ENCODE data around the gene ART5.

- TF ChIP-seq EZH2 (IDR thresholded peaks at IDR 0.05; ENCODE audit: low read length, missing control alignments) (no peak), CTCF (conservative IDR thresholded peaks at IDR 0.05 in 1 of 2, IDR thresholded peaks at IDR 0.05 in 1 of 2; ENCODE audit: low read depth in 1 of 2, low read length in 2 of 2) (no peak)
Measured at GRCh38 chr11:3631331-3631730, 10.5 kb downstream of the ART5 start.

Measured in fibroblast of lung (primary cell).